ENCODE measurements around the gene WIPF3.
A peak's percentile ranks its signal among the peaks of the same experiment; 100 is the strongest.

The WIPF3 gene

DNA sequence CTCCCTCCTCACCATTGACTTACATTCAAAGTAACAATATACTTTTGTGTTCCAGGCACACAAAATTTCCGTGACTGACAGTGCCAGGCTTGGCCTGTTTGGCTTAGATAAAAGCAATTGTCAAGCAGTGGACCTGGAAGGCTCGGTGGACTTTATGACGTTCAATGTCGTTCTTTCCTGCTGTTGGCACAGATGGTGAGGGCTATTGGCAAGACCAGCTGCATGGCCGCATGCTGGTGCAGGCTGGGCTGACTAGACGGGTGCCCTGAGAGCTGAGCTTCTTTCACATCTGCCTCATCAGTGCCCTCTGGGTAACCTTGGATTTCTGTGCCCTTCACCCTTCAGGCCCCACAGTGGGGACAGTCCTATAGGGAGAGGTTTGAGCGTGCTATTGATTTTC is 45.2 kb downstream of the WIPF3 start:
- no peak for DNase-seq

DNA sequence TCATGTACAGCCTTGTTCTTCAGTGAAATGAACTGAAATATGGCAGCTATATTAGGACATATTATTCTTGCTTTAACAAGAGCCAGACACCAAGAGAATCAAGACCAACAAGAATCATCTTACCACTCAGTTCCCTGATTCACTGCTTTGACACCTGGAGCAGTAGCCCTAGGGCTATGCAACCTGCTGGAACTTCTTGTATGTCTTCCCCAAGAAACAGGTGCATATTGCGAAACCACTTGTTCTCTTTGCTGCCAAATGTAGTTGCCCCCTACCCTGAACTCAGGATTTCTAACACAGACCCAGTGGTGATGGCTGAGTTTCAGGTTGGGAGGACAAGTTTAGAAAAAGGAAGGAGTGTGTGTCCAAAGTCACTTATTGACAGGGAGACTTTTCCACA is 46.1 kb downstream of the WIPF3 start:
- DNase-seq, result no peak

DNA sequence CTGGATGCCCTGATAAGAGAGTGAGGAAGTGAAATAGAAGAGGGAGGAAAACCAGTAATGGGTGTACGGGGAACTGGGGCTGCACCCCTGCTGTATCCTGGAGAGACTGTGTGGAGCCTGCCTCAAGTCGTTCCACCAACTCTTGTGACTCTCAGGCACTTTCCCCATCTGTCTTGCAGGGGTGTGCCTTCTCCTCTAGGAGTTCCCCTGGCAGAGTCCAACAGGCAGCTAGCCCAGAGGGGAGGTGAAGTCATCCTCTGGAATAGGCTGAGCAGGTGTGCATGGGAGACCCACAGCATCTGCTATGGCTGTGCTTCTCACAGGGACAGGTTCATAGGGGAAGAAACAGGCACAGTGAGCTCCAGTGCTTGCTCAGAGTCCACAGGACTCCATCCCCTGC is 46.8 kb downstream of the WIPF3 start:
- no peak for DNase-seq

DNA sequence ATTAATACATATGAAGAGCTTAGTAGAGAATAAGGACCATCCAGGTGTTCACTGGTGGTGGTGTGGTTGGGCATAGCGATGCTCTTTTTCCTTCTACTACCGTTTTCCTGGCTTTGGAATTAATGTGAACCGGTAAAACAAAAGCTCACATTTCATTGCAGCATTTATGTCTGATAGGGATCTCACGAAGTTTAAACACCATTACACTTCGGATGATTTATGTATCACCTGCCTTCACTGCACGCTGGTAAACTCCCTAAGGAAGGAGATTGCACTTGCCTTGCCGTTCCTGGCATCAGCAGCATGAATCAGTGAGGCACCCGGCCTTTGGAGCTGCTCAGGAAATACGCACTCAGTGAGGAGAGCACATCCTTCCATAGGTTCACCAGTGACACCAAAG is 47.5 kb downstream of the WIPF3 start:
- no peak for DNase-seq

DNA sequence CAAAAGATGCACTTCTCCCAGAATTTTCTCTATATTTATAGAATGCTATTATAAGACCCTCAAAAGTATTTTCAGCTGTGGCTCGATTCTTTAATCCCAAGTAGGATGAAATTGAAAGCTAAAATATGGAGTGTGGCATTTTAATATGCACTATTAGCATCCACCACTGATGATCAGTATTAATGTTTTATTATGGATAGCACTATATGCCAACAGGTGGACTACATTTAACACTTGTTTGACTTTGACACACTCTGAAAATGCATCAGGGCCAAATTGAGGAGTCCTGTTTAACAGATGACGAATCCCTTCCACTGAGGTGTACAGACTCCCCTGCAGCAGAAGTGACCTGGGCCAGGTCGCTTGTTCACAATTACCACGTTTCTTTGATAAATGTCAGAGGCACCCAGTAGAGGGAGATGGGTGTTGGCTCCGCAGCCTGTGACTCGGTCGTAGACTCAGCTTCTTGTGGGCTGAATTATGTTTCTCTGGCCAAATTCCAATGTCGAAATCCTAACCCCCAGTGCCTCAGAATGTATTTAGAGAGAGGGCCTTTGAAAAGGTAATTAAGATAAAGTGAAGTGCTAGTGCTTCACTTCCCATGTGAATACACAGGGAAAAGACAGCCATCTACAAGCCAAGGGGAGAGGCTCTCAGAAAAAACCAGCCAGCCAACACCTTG is 48.1 kb downstream of the WIPF3 start:
- no peak for DNase-seq

DNA sequence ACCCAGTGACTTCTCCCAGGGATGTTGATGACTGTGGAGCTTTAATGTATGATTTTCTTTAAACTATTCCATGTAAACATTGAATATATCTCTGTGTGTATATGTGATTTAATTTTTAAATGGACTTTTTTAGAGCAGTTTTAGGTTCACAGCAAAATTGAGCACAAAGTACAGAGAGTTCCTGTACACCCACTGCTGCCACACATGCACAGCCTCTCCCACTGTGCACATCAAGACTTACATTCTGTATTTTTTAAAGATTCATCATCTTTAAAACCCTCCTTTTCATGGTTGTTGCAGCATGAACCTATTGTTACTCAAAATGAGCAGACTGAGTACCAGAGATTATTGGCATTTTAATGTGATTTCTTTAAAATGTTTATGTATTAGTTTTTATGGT is 51.3 kb downstream of the WIPF3 start:
- DNase-seq, result no peak

DNA sequence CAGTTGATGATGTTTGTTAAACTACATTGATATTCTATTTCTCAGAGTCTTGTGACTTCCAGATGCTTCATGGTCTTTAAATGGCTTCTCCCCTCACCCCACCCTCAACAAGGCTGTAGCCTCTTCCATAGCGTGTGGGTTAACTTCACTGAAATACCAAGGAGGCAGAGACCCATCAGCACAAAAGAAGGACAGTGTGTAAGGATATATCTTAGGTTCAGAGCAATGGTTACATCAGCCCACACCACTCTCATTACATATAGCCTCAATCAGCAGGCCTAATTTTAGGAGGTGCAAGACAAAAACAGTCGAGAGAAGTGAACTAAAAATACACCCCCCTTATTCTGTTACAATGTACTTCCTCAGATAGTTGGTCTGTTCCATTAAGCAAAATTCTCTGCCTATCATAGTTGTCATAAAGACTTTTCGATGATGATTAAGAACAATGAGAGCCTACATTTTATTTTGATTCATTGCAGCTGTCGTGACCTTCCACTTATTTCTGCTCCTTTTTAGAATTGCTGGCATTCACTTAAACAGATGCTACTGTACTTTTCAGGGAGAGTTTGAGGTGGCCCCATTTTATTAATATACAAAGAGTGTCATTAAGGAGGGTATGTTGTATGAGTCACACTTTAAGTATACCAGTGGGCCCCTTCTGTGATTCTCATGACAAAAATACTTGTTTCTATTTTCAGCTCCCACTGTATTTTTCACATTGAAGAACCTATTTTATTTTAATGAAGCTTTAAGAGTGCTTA is 52.1 kb downstream of the WIPF3 start:
- DNase-seq, result no peak

DNA sequence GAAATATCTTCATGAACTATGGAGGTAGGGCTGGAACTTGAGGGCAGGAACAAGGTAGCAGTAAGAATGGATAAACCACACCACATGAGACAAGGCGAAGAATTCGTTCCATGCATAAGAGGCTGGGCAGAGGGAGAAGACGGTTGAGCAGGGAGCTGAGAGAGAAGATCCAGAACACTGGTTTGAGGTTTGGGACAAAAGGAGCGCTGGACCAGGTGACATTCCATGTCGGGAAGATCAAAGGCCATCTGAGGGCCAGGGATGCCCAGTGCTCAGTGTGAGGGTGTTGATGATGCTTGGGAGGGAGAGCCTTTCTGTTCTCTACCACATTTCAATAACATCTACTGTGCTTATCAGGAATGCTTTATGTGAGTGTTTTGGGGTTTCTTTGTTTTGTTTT is 52.8 kb downstream of the WIPF3 start:
- no peak for DNase-seq

DNA sequence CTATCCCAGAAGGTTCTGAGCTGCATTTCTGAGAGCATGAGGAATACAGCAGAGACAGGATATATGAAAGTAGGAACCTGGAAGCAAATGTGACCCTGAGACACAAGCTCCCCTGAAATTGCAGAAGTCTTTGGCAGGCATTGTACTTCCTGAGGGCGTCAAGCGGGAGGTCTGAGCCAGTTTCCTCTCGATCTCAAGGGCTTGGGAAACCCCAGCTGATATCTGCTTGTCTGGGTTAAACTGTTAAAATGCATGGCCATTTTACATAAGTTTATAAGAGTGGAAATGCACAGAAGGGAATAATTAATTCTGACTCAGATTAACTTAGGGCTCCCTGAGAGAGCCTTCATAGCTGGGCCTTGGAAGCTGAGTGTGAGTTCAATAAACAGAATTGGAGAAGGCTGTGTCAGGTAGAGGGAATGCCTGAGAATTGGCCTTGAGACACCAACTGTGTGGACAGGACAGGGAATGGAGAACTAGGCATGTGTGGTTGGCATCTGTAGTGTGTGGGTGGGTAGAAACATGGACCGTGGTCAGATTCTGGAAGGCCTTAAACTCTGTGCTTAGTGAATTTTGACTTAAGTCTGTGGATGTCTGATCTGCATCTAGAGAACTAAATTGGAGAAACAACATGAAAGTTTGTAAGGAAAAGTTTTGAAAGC is 53.3 kb downstream of the WIPF3 start:
- peak; percentile 8 for DNase-seq

DNA sequence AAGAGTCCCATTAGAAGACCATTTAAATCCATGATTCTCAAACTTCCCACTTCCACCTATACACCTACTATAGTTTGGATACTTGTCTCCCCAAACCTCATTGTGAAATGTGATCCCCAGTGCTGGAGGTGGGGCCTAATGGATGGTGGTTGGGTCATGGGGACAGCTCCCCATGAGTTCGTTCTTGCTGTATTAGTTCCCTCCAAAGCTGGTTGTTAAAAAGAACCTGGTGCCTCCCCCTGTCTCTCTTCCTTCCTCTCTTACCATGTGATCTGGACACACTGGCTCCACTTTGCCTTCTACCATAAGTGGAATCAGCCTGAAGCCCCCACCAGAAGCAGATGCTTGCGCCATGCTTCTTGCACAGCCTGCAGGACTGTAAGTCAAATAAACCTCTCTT is 53.9 kb downstream of the WIPF3 start:
- no peak for DNase-seq

DNA sequence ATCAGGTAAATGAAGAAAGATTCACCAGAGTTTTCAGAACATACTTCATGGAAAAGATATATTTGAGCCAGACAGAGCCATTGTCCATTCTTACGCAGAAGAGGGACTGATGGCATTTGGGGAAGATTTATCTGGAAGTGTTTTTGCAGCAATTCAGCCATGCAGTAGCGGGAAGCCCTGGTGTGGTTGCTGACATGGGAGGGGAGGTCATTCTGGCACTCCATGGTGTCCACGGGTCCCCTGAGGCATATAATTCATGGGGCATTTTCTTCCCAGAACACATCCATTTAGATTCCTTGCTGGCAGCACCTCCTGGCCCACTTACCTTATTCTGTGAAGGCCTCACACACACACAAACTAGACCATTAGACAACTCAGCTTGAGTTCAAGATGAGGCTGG is 55.6 kb downstream of the WIPF3 start:
- no peak for DNase-seq

DNA sequence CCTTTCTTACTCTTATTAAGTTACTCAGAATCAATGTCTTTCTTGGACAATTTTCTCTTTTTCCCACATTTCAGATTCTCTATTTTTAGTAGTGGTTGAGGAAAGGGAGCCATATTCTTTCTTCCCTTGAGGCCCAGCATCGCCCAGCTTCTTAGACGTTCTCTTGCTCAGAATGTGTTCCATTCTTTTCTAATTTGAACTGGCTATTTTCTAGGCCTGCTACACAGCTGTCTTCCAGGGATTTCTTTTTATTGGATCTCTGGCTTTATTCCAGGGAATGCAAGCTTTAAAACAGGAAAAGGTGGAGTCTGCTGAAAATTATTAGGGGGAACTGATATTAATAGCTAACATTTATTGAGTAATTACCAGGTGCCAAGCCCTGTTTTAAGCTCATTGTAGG is 58.3 kb downstream of the WIPF3 start:
- DNase-seq, result no peak

DNA sequence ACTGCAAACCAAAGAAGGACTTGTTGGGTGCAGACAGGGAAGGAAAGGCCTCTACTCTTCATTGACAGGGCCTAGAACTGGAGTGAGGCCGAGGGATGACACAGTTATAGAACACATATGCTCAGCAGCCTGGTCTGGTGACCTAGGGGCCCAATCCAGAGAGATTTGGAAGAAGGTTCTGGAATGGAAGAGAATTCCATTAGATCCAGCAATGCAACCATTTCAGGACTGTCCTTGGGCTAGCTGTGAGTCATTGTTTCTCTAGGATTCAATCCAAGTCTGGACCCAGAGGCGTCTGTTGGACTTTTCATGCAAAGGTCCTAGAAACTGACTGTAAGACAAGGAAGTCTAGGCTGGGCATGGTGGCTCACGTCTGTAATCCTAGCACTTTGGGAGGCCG is 59.2 kb downstream of the WIPF3 start:
- no peak for DNase-seq

DNA sequence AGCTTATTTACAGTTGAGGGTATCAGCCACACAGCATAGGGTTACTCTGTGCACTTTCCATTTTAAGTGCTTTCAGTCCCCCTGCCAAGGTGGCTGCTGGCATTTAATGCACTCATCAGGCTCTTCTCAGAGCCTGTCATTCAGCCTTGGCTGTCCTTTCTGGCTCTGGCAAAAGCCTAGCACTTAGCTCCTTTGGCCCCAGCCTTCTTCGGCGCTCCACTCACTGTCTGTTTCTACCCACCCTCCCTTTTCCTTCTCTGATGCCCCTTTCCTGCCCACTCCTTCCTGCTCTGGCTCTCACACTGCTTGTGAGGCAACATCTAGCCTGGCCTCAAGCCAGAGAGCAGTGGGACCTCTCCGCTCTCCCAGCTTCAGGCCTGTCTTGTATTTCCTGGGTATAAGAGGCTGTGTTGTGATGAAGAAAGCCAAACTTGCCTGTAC is 60.2 kb downstream of the WIPF3 start:
- no peak for DNase-seq

DNA sequence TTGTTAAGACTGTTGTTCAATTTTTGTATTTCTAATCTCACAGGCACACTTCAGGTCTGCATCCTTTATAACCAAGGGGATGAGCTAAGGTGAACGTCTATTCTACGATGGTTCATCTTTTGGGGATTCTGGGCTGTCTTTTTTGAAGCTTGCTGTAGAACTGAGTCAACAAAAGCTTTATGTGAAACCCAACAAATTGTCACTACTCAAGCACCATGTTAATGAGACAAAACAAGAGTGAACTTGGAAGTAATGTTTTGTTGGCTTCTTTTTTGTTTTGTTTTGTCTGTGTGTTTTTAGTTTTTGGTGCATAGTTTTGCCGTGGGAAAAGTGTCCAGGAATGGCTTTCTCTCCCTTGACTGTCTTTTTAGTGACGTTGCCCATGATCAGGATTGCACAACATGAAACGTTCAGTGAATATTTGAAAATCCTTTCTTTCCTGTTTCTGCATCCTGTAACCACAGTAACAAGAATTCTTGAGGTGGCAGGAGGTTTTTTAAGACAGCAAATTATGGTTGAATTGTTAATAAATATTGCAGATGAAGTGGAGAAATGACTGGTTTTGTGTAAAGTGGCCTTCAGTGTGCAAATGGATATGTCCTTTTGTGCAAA is 65.6 kb downstream of the WIPF3 start:
- DNase-seq, result no peak

DNA sequence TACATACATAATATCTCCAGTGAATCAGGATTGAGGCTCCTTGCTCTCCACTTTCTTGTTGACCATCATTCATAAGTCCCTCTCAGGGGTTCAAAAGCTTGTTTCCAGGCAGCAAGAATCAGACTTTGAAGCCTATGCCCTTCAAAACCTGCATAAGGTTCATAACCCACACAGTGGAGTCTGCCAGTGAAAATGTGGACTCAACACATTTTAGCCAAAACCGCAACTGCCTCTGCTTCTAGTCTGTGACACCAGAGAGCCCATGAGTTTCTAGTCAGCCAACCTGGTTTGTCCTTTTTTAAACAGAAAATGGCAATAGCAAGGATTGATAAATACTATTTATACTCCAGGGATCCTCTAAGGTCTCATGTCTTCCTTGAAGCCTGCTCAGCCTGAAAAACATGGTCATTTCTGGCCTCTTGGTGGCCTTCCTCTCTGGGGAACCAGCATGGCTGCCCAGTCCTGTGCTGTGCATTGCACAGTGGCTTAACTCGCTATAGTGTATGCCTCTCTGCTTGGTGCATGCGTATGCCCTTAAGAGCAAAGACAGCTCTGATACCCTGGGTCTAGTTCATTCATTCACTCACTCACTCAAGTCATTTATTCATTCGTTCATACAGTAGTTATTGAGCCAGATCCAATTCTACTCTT is 67.5 kb downstream of the WIPF3 start:
- no peak for DNase-seq

DNA sequence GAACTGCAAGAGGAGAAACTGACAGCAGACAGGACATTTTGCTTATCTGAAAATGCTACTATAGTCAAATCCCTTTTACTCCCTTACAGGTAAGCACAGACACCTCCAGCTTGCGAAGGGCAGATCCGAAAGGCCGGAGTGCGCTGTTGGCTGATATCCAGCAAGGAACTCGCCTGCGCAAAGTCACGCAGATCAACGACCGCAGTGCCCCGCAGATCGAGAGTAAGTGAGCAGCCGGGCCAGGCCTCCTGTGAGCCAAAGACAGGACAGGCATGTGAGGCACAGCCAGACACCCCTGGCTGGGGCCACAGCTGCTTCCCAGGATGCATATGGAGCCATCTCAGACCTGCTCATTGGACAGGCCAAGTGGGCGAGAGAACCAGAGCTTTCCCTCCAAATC is 69.4 kb downstream of the WIPF3 start:
- no peak for DNase-seq

DNA sequence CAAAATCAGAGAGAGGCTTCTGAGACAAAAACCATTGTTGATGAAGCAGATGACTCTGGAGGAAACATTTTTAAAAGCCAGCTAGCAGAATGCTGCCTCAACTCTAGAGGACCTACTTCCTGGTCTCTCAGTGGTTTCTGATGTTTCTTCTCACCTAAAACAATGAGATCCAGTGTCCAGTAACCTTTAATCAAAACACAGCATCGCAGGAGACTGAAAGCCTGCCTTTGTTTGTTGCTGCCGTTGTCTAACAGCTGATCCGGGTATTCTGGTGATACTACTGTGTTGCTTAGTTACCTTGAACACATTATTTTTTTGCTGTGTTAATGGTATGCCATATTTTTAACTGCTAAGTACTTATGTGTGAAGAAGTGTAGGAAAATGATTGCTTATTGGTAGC is 70.9 kb downstream of the WIPF3 start:
- no peak for DNase-seq

DNA sequence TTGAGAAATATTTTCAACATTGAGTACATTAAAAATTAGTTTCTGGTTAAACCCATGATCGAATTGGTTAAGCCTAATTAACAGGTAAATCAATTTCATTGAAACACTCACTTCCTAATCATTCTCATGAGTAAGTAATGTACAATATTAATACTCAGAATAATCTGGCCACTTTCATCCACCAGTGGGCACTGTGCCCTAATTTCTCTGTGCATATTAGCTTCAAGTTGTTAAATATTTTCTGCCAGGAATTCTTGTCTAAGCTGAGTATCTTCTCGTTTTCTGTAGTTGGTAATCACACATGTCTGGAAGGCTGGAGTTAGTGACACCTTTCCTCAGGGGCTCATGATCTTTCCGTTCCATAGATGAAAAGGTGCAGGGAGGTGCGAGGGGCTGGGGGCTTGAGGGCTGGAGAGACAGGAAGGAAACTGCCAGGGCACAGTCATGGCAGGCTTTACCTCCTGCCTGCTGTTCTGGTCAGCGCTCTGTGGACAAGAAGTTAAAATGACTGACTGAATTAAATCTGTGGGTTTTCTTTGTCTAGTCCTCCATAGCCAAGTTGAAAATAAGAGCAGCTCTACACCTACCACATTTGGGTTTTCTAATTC is 71.9 kb downstream of the WIPF3 start:
- DNase-seq, result peak; percentile 34

DNA sequence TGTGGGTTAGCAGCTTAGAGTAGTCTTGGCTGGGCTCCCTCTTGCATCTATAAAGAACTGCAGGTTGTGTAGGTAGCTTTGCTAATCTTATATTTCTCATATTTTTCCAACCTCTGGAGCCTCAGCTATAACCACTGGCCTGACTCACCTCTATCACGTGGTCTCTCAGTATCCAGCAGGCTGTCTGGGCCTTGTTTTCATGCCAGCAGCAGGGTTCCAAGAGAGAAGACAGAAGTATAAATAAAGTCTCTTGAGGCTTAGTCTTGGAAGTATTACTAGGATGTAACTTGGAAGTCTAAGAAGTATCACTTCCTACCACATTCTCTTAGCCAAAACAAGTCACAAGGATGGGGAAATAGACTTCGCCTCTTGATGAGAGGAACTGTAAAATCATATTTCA is 73.3 kb downstream of the WIPF3 start:
- no peak for DNase-seq

DNA sequence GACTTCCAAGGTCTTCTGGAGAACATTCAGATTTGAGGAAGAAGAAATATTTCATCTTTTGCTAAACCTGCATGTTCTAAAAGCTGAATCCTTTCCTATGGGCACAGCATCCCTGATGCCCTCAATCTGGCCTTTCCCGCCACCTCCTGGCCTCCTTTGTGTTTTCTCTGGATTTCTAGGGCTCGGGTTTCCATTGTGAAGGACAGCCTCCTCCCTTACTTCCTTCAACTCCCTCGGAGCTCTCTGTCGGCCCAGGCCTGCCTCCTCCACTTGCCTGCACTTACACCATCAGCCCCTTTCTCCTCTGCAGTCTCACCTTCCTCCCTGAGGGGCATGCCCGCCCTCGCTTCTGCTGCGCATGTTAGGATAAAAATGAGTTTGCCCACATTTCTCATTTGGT is 75.4 kb downstream of the WIPF3 start:
- no peak for DNase-seq

DNA sequence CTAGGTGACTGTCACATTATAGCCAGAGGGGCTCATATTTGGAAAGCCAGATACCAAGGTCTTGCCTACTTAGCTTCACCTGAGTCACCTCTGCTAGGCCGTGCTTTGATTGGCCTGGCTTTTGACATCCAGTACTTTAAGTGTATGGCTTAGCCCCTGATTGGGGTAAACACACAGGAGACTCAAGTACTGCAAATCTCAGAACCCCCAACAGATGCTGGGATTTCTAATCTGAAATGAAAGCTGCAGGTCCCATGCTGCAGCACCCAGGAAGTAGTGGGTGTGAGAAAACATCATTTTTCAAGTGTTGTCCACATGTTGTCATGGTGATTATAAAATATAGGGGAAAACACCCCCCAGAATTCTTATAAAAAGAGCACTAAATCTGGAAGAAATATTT is 76.2 kb downstream of the WIPF3 start:
- no peak for DNase-seq
